ENCODE data around the gene CCSER2.

CCSER2 gene

DNA sequence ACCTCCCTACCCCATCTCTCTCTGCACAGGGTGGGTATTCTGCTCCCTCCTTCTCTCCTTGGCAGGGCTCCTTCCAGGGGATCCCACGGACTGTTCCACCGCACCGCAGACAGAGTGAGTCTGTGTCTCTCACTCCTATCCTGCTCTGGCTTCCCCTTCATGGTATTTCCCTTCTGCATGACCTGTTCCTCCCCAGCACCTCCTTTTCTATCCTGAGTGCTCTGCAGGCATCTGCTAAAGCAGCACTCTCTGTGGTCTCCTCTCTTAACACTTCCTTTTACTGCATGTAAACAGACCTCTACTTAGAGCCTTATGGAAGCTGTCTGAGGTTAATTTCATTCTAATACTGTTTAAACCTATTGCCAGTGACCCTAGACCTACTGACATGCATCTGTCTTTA is 171.5 kb downstream of the CCSER2 start:
- no peaks in the 10 kb centered on the region for H4K20me1 ChIP-seq (ENCODE audit: insufficient read depth, low read length, poor library complexity, severe bottlenecking)
- H3K9me3 ChIP-seq (ENCODE audit: insufficient read depth, low read depth, low read length): no peaks in the 10 kb centered on the region
- no peaks in the 10 kb centered on the region for H3K79me2 ChIP-seq (ENCODE audit: insufficient read depth, low read length)
- H3K9ac ChIP-seq (ENCODE audit: low read depth, low read length, poor library complexity, severe bottlenecking): no peak overlapping the region
- no peaks in the 10 kb centered on the region for H3K27me3 ChIP-seq (ENCODE audit: insufficient read depth, low read length, poor library complexity, severe bottlenecking)
- no peak overlapping the region for H3K4me3 ChIP-seq (ENCODE audit: low read length, poor library complexity, severe bottlenecking)
- no peaks in the 10 kb centered on the region for H3K9me2 ChIP-seq (replicated peaks; ENCODE audit: low read depth, low read length)
- H3F3A ChIP-seq (ENCODE audit: low read depth): no peaks in the 10 kb centered on the region
- TF ChIP-seq, protein P1, sequence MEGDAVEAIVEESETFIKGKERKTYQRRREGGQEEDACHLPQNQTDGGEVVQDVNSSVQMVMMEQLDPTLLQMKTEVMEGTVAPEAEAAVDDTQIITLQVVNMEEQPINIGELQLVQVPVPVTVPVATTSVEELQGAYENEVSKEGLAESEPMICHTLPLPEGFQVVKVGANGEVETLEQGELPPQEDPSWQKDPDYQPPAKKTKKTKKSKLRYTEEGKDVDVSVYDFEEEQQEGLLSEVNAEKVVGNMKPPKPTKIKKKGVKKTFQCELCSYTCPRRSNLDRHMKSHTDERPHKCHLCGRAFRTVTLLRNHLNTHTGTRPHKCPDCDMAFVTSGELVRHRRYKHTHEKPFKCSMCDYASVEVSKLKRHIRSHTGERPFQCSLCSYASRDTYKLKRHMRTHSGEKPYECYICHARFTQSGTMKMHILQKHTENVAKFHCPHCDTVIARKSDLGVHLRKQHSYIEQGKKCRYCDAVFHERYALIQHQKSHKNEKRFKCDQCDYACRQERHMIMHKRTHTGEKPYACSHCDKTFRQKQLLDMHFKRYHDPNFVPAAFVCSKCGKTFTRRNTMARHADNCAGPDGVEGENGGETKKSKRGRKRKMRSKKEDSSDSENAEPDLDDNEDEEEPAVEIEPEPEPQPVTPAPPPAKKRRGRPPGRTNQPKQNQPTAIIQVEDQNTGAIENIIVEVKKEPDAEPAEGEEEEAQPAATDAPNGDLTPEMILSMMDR (conservative IDR thresholded peaks at IDR 0.05; ENCODE audit: low read length): no peak
- TF ChIP-seq EZH2phosphoT487 (IDR thresholded peaks at IDR 0.05; ENCODE audit: borderline replicate concordance): no peak
- no peak overlapping the region for H3K4me2 ChIP-seq (ENCODE audit: low read depth, low read length, poor library complexity, severe bottlenecking)
- no peaks in the 10 kb centered on the region for H3K36me3 ChIP-seq (ENCODE audit: insufficient read depth, low read length)
- H3K4me1 ChIP-seq (ENCODE audit: insufficient read depth, low read length, poor library complexity, severe bottlenecking): no peaks in the 10 kb centered on the region
- H2AFZ ChIP-seq (ENCODE audit: low read length): no peak overlapping the region

GRCh38 chr10:84510121-84510520 is 181.7 kb downstream of the CCSER2 start:
- H3F3A ChIP-seq (ENCODE audit: low read depth): no peaks in the 10 kb centered on the region
- no peaks in the 10 kb centered on the region for H3K9me2 ChIP-seq (replicated peaks; ENCODE audit: low read depth, low read length)
- TF ChIP-seq EZH2phosphoT487 (IDR thresholded peaks at IDR 0.05; ENCODE audit: borderline replicate concordance): no peak
- TF ChIP-seq, protein P1 (conservative IDR thresholded peaks at IDR 0.05; ENCODE audit: low read length): no peak

GRCh38 chr10:84511106-84511505 is 182.7 kb downstream of the CCSER2 start:
- peaks cover 14% of the 10 kb centered on the region; the same call in 1 of the 2 replicates for H3K36me3 ChIP-seq (ENCODE audit: insufficient read depth, low read length)
- H4K20me1 ChIP-seq (ENCODE audit: insufficient read depth, low read length, poor library complexity, severe bottlenecking): no peaks in the 10 kb centered on the region
- H3K27me3 ChIP-seq (ENCODE audit: insufficient read depth, low read length, poor library complexity, severe bottlenecking): no peaks in the 10 kb centered on the region
- H3K4me2 ChIP-seq (ENCODE audit: low read depth, low read length, poor library complexity, severe bottlenecking): no peak overlapping the region
- H3K4me1 ChIP-seq (ENCODE audit: insufficient read depth, low read length, poor library complexity, severe bottlenecking): no peaks in the 10 kb centered on the region
- TF ChIP-seq, protein P1 (conservative IDR thresholded peaks at IDR 0.05; ENCODE audit: low read length): no peak
- no peak for TF ChIP-seq EZH2phosphoT487 (IDR thresholded peaks at IDR 0.05; ENCODE audit: borderline replicate concordance)
- H2AFZ ChIP-seq (ENCODE audit: low read length): no peak overlapping the region
- H3K9ac ChIP-seq (ENCODE audit: low read depth, low read length, poor library complexity, severe bottlenecking): no peak overlapping the region
- H3K9me3 ChIP-seq (ENCODE audit: insufficient read depth, low read depth, low read length): no peaks in the 10 kb centered on the region
- H3K9me2 ChIP-seq (replicated peaks; ENCODE audit: low read depth, low read length): no peaks in the 10 kb centered on the region
- no peak overlapping the region for H3K4me3 ChIP-seq (ENCODE audit: low read length, poor library complexity, severe bottlenecking)
- H3F3A ChIP-seq (ENCODE audit: low read depth): no peaks in the 10 kb centered on the region
- no peaks in the 10 kb centered on the region for H3K79me2 ChIP-seq (ENCODE audit: insufficient read depth, low read length)

More at GRCh38 chr10:84510121-84510520, 181.7 kb downstream of the CCSER2 start:
- Histone ChIP-seq H3K4me1 (ENCODE audit: insufficient read depth, low read length, poor library complexity, severe bottlenecking) (no peaks in the 10 kb centered on the region), H3K4me3 (ENCODE audit: low read length, poor library complexity, severe bottlenecking) (no peak overlapping the region), H4K20me1 (ENCODE audit: insufficient read depth, low read length, poor library complexity, severe bottlenecking) (no peaks in the 10 kb centered on the region), H3K27me3 (ENCODE audit: insufficient read depth, low read length, poor library complexity, severe bottlenecking) (no peaks in the 10 kb centered on the region), H3K9me3 (ENCODE audit: insufficient read depth, low read depth, low read length) (no peaks in the 10 kb centered on the region), H3K9ac (ENCODE audit: low read depth, low read length, poor library complexity, severe bottlenecking) (no peak overlapping the region), H2AFZ (ENCODE audit: low read length) (no peak overlapping the region), H3K79me2 (ENCODE audit: insufficient read depth, low read length) (no peaks in the 10 kb centered on the region), H3K36me3 (ENCODE audit: insufficient read depth, low read length) (peaks cover 13% of the 10 kb centered on the region; the same call in 1 of the 2 replicates), H3K4me2 (ENCODE audit: low read depth, low read length, poor library complexity, severe bottlenecking) (no peak overlapping the region)

All from Loucy (cell line).